Fibroblast of lung (primary cell): ENCODE data around the gene CA6. TPM values are rescaled to one million over a fixed set of nuclear protein-coding genes. Genes with fewer than 3 reads are reported as not detected.

Experiments
- DNase-seq, 2 donors: peaks; one replicate each; pipeline versions ENCODE4 v3.0.0 to v3.0.0-alpha.2; 2010; ENCODE audit warnings: low read depth in 2 of 2
- H2AFZ ChIP-seq: 2 replicates; pipeline ENCODE4 v1.5.1; 2012; ENCODE audit warnings: low read length, control low read depth, inconsistent platforms
- H3K27ac ChIP-seq: 2 replicates; pipeline ENCODE4 v1.5.1; 2011; ENCODE audit warnings: low read length, control low read depth; ENCODE audit not compliant: insufficient read depth
- H3K27me3 ChIP-seq: 2 replicates; pipeline ENCODE4 v1.5.1; 2011; ENCODE audit warnings: mild to moderate bottlenecking, low read length; ENCODE audit not compliant: control insufficient read depth, insufficient read depth
- H3K36me3 ChIP-seq: 2 replicates; pipeline ENCODE4 v1.5.1; 2011; ENCODE audit warnings: low read length; ENCODE audit not compliant: control insufficient read depth, insufficient read depth
- H3K4me1 ChIP-seq: 2 replicates; pipeline ENCODE4 v1.5.1; 2011; ENCODE audit warnings: low read length; ENCODE audit not compliant: control insufficient read depth, insufficient read depth; ENCODE audit errors: extremely low read depth
- H3K4me2 ChIP-seq: 2 replicates; pipeline ENCODE4 v1.5.1; 2011; ENCODE audit warnings: low read length, control low read depth; ENCODE audit not compliant: insufficient read depth; ENCODE audit errors: extremely low read depth
- H3K4me3 ChIP-seq, 4 experiments: fragments of 200-600 bp in 1 of 4; sonication (generic) in 1 of 4; replicated peaks in 1 of 4; 2 replicates each; pipeline ENCODE4 v1.5.1; 2011 to 2016; ENCODE audit warnings: low read length in 4 of 4, low read depth in 3 of 4, mild to moderate bottlenecking in 3 of 4, control low read depth in 2 of 4, inconsistent platforms in 1 of 4, mixed read lengths in 1 of 4; ENCODE audit not compliant: insufficient read depth in 1 of 4; ENCODE audit errors: control extremely low read depth in 1 of 4
- H3K79me2 ChIP-seq: 2 replicates; pipeline ENCODE4 v1.5.1; 2012; ENCODE audit warnings: mild to moderate bottlenecking, low read length, inconsistent platforms; ENCODE audit not compliant: control insufficient read depth, insufficient read depth
- H3K9ac ChIP-seq: 2 replicates; pipeline ENCODE4 v1.5.1; 2011; ENCODE audit warnings: mild to moderate bottlenecking, low read length, control low read depth; ENCODE audit not compliant: insufficient read depth
- H3K9me3 ChIP-seq: 2 replicates; pipeline ENCODE4 v1.5.1; 2012; ENCODE audit warnings: low read depth, low read length; ENCODE audit not compliant: control insufficient read depth, insufficient read depth
- H4K20me1 ChIP-seq: 2 replicates; pipeline ENCODE4 v1.5.1; 2011; ENCODE audit warnings: low read length; ENCODE audit not compliant: control insufficient read depth, insufficient read depth; ENCODE audit errors: extremely low read depth
- EZH2 ChIP-seq: IDR thresholded peaks from 2 replicates; pipeline ENCODE4 v1.5.1; 2012; ENCODE audit warnings: low read length, control low read depth, mild to moderate bottlenecking; ENCODE audit errors: missing control alignments
- polyA plus RNA-seq, 2 donors: library from polyadenylated mRNA; depleted of rRNA in 1 of 2; stranded (reverse) in 1 of 2; unstranded in 1 of 2; fragments of >200 nt; gene quantifications; 2 replicates each; pipeline ENCODE4 v1.2.1, GENCODE V29; 2011 to 2012; ENCODE audit warnings: missing spikeins in 1 of 2
- total RNA-seq: library from RNA; depleted of rRNA; stranded (reverse); fragments of >200 nt; gene quantifications from 2 replicates; pipeline ENCODE4 v1.2.1, GENCODE V29; 2014
- TF ChIP-seq, protein P1 (sequence below), 2 donors: IDR thresholded peaks in 1 of 2; conservative IDR thresholded peaks in 1 of 2; 1 replicate in 1 of 2; 2 replicates in 1 of 2; pipeline ENCODE4 v1.5.1; 2011 to 2012; ENCODE audit warnings: low read length in 2 of 2, control low read depth in 1 of 2, inconsistent platforms in 1 of 2, low read depth in 1 of 2, mild to moderate bottlenecking in 1 of 2

CA6 gene
- total and polyA plus RNA-seq, 2 donors (not counting 1 experiment from before 2014, with no cell fraction given), result not detected

DNA sequence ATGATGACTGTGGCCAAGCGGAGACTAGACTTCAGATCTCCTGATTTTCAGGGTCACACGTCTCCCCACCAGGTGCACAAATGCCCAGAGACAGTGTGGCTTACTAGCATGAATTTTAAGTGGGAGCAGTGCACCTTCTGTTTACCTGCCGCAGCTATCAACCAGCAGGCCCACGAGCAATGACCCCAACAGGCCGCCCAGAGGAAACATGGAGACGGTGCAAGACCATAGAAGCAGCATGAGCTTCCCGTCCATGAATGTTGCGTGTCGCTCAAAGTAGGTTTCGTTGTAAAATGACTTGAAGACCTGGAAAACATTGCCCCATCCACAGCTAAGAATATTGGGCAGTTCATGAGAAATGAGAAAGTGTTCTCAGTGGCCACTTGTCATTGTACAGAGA lies 77.1 kb downstream of the CA6 start:
- H3K27me3 ChIP-seq, result peaks cover 2% of the 10 kb centered on the region
- H3K9ac ChIP-seq, result no peak overlapping the region
- no peaks in the 10 kb centered on the region for H3K9me3 ChIP-seq
- H3K4me1 ChIP-seq, result no peaks in the 10 kb centered on the region
- no peak for TF ChIP-seq EZH2
- TF ChIP-seq, protein P1, sequence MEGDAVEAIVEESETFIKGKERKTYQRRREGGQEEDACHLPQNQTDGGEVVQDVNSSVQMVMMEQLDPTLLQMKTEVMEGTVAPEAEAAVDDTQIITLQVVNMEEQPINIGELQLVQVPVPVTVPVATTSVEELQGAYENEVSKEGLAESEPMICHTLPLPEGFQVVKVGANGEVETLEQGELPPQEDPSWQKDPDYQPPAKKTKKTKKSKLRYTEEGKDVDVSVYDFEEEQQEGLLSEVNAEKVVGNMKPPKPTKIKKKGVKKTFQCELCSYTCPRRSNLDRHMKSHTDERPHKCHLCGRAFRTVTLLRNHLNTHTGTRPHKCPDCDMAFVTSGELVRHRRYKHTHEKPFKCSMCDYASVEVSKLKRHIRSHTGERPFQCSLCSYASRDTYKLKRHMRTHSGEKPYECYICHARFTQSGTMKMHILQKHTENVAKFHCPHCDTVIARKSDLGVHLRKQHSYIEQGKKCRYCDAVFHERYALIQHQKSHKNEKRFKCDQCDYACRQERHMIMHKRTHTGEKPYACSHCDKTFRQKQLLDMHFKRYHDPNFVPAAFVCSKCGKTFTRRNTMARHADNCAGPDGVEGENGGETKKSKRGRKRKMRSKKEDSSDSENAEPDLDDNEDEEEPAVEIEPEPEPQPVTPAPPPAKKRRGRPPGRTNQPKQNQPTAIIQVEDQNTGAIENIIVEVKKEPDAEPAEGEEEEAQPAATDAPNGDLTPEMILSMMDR (conservative IDR thresholded peaks at IDR 0.05 in 1 of 2, IDR thresholded peaks at IDR 0.05 in 1 of 2; ENCODE audit: low read depth in 1 of 2, low read length in 2 of 2), result no peak
- DNase-seq, result no peak
- no peak overlapping the region for H2AFZ ChIP-seq
- no peaks in the 10 kb centered on the region for H4K20me1 ChIP-seq
- no peak overlapping the region for H3K27ac ChIP-seq
- no peak overlapping the region for H3K4me2 ChIP-seq
- no peaks in the 10 kb centered on the region for H3K36me3 ChIP-seq
- no peak overlapping the region for H3K4me3 ChIP-seq
- no peaks in the 10 kb centered on the region for H3K79me2 ChIP-seq

Other genes starting within 250 kb of the CA6 start
- gene RERE, start 128.2 kb upstream of the CA6 start, total RNA-seq, result 45.7 and 51.0 TPM in 2 replicates
- gene RERE, start 128.2 kb upstream of the CA6 start, polyA plus RNA-seq, result 3.7 and 5.8 TPM in 2 replicates
- gene ENO1, start 67.2 kb upstream of the CA6 start, total RNA-seq, result 963 and 971 TPM in 2 replicates
- 1,177 and 1,629 TPM in 2 replicates for gene ENO1, start 67.2 kb upstream of the CA6 start, polyA plus RNA-seq
- not detected in 2 replicates for gene SLC2A7, start 80.6 kb downstream of the CA6 start, total RNA-seq
- gene SLC2A7, start 80.6 kb downstream of the CA6 start, polyA plus RNA-seq, result not detected in 2 replicates
- 0.77 and 0.83 TPM in 2 replicates for gene SLC2A5, start 123.8 kb downstream of the CA6 start, total RNA-seq
- 0.33 and 5.8 TPM in 2 replicates for gene SLC2A5, start 123.8 kb downstream of the CA6 start, polyA plus RNA-seq
- gene GPR157, start 183.2 kb downstream of the CA6 start, total RNA-seq, result 3.1 and 3.6 TPM in 2 replicates
- 0.82 and 1.2 TPM in 2 replicates for gene GPR157, start 183.2 kb downstream of the CA6 start, polyA plus RNA-seq